CD4-positive, alpha-beta T cell treated with Interleukin-17A for 4 hours (primary cell): Measurements from ENCODE around the gene ARL5B.

Source experiments
- DNase-seq: peaks from one replicate; pipeline ENCODE4 v3.0.0-alpha.2; 2020; ENCODE audit warnings: mixed read lengths

ARL5B gene

GRCh38 chr10:18659819-18660535 lies 746 bp downstream of the ARL5B start:
- DNase-seq = peak; percentile 7

- no peak for DNase-seq
Measured at GRCh38 chr10:18660816-18661431, 1.7 kb downstream of the ARL5B start.

- no peak for DNase-seq
Measured at GRCh38 chr10:18664841-18665478, 5.7 kb downstream of the ARL5B start.

GRCh38 chr10:18665815-18666558 lies 6.8 kb downstream of the ARL5B start:
- no peak for DNase-seq

- DNase-seq = no peak
Measured at GRCh38 chr10:18666810-18667209, 7.6 kb downstream of the ARL5B start.

GRCh38 chr10:18668026-18668425 lies 8.8 kb downstream of the ARL5B start:
- no peak for DNase-seq

- no peak for DNase-seq
Measured at GRCh38 chr10:18675086-18675801, 16.0 kb downstream of the ARL5B start.

GRCh38 chr10:18680754-18681153 lies 21.5 kb downstream of the ARL5B start:
- DNase-seq = no peak

GRCh38 chr10:18681366-18681765 lies 22.1 kb downstream of the ARL5B start:
- DNase-seq = no peak

GRCh38 chr10:18681971-18682411 lies 22.8 kb downstream of the ARL5B start:
- no peak for DNase-seq

- no peak for DNase-seq
Measured at GRCh38 chr10:18683427-18683826, 24.2 kb downstream of the ARL5B start.

GRCh38 chr10:18684416-18684815 lies 25.2 kb downstream of the ARL5B start:
- no peak for DNase-seq

- no peak for DNase-seq
Measured at GRCh38 chr10:18684953-18685352, 25.7 kb downstream of the ARL5B start.

GRCh38 chr10:18685555-18685954 lies 26.3 kb downstream of the ARL5B start:
- no peak for DNase-seq

GRCh38 chr10:18687195-18687594 lies 28.0 kb downstream of the ARL5B start:
- no peak for DNase-seq

- DNase-seq = no peak
Measured at GRCh38 chr10:18687706-18688105, 28.5 kb downstream of the ARL5B start.

GRCh38 chr10:18689498-18689897 lies 30.3 kb downstream of the ARL5B start:
- no peak for DNase-seq

GRCh38 chr10:18690541-18690940 lies 31.3 kb downstream of the ARL5B start:
- DNase-seq = no peak

GRCh38 chr10:18699849-18700840 lies 40.9 kb downstream of the ARL5B start:
- no peak for DNase-seq

- no peak for DNase-seq
Measured at GRCh38 chr10:18703521-18703920, 44.3 kb downstream of the ARL5B start.

- DNase-seq = no peak
Measured at GRCh38 chr10:18710201-18710653, 51.0 kb downstream of the ARL5B start.
